H1 (cell line): ENCODE results near the gene TPP1. TPM values are rescaled to one million over a fixed set of nuclear protein-coding genes. Genes with fewer than 3 reads are reported as not detected.

Experiments used
- HDAC6 ChIP-seq: IDR thresholded peaks from one replicate; pipeline ENCODE4 v1.7.1; 2012; ENCODE audit warnings: low read depth, mild to moderate bottlenecking, inconsistent platforms, low read length, moderate library complexity
- JUND ChIP-seq: IDR thresholded peaks from 2 replicates; pipeline ENCODE4 v1.6.1; 2011; ENCODE audit warnings: mild to moderate bottlenecking, improper control_type of control experiment, low read length
- POLR2A ChIP-seq, 2 experiments: IDR thresholded peaks; 1 replicate in 1 of 2; 2 replicates in 1 of 2; pipeline ENCODE4 v1.6.1; 2011; ENCODE audit warnings: low read depth in 2 of 2, low read length in 2 of 2, mild to moderate bottlenecking in 2 of 2; ENCODE audit errors: control extremely low read depth in 1 of 2
- USF2 ChIP-seq: IDR thresholded peaks from 2 replicates; pipeline ENCODE4 v1.6.1; 2011; ENCODE audit warnings: low read length, improper control_type of control experiment
- polyA plus RNA-seq, 7 experiments: library from polyadenylated mRNA; depleted of rRNA in 3 of 7; stranded (reverse) in 5 of 7; unstranded in 2 of 7; fragments of >200 nt in 5 of 7; fragments of 200-250 nt in 2 of 7; gene quantifications; 1 replicate in 5 of 7; 2 replicates in 1 of 7; 4 replicates in 1 of 7; pipeline versions ENCODE4 v1.2.1 to v1.2.3, GENCODE V29; 2011 to 2013; ENCODE audit warnings: missing spikeins in 2 of 7, mixed read lengths in 2 of 7
- total RNA-seq: library from RNA; stranded (reverse); fragmentation: NEBNext Ultra II Directional; extraction: Animal tissue kit (Norgen Biotek cat#: 25700); gene quantifications from 2 replicates; pipeline ENCODE4 v1.2.1, GENCODE V29; 2021
- TF ChIP-seq, protein P1 (sequence below): fragments of 300-600 bp; sonication (generic); IDR thresholded peaks from 2 replicates; pipeline ENCODE4 v1.7.1; 2012; ENCODE audit warnings: low read length, moderate library complexity, mild to moderate bottlenecking, inconsistent platforms; ENCODE audit not compliant: insufficient replicate concordance
- TF ChIP-seq, protein P2 (sequence below), 3 experiments: IDR thresholded peaks; 1 replicate in 2 of 3; 2 replicates in 1 of 3; pipeline versions ENCODE4 v1.5.1 to v1.6.1; 2011; ENCODE audit warnings: low read length in 3 of 3, mild to moderate bottlenecking in 3 of 3, inconsistent platforms in 2 of 3, low read depth in 1 of 3, moderate library complexity in 1 of 3; ENCODE audit not compliant: insufficient read depth in 1 of 3; ENCODE audit errors: control extremely low read depth in 1 of 3

The TPP1 gene
- total and polyA plus RNA-seq, 2 of the 8 experiments (the other 6 are each of a cell fraction or from before 2014, with no cell fraction given), result 36.1 to 77.5 TPM

DNA sequence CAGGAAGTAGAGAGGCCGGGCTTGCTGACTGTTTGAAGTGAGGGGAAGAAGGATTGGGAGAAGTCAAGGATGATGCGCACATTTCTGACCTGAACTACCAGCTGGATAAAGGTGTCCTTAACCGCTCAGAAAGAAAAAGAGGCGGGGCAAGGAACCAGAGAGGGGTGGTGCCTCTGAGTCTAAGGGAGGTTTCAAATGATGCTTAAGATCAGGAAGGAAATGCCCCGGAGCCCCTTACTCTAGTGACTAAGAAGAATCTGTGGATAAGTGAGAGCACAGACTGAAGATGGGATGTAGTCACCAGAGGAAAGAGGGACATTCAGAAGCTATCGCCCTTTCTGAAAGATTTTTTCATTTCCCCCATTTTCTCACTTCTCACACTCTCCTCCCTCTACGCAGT, 23.7 kb upstream of the TPP1 start (continued):
- TF ChIP-seq, protein P1, sequence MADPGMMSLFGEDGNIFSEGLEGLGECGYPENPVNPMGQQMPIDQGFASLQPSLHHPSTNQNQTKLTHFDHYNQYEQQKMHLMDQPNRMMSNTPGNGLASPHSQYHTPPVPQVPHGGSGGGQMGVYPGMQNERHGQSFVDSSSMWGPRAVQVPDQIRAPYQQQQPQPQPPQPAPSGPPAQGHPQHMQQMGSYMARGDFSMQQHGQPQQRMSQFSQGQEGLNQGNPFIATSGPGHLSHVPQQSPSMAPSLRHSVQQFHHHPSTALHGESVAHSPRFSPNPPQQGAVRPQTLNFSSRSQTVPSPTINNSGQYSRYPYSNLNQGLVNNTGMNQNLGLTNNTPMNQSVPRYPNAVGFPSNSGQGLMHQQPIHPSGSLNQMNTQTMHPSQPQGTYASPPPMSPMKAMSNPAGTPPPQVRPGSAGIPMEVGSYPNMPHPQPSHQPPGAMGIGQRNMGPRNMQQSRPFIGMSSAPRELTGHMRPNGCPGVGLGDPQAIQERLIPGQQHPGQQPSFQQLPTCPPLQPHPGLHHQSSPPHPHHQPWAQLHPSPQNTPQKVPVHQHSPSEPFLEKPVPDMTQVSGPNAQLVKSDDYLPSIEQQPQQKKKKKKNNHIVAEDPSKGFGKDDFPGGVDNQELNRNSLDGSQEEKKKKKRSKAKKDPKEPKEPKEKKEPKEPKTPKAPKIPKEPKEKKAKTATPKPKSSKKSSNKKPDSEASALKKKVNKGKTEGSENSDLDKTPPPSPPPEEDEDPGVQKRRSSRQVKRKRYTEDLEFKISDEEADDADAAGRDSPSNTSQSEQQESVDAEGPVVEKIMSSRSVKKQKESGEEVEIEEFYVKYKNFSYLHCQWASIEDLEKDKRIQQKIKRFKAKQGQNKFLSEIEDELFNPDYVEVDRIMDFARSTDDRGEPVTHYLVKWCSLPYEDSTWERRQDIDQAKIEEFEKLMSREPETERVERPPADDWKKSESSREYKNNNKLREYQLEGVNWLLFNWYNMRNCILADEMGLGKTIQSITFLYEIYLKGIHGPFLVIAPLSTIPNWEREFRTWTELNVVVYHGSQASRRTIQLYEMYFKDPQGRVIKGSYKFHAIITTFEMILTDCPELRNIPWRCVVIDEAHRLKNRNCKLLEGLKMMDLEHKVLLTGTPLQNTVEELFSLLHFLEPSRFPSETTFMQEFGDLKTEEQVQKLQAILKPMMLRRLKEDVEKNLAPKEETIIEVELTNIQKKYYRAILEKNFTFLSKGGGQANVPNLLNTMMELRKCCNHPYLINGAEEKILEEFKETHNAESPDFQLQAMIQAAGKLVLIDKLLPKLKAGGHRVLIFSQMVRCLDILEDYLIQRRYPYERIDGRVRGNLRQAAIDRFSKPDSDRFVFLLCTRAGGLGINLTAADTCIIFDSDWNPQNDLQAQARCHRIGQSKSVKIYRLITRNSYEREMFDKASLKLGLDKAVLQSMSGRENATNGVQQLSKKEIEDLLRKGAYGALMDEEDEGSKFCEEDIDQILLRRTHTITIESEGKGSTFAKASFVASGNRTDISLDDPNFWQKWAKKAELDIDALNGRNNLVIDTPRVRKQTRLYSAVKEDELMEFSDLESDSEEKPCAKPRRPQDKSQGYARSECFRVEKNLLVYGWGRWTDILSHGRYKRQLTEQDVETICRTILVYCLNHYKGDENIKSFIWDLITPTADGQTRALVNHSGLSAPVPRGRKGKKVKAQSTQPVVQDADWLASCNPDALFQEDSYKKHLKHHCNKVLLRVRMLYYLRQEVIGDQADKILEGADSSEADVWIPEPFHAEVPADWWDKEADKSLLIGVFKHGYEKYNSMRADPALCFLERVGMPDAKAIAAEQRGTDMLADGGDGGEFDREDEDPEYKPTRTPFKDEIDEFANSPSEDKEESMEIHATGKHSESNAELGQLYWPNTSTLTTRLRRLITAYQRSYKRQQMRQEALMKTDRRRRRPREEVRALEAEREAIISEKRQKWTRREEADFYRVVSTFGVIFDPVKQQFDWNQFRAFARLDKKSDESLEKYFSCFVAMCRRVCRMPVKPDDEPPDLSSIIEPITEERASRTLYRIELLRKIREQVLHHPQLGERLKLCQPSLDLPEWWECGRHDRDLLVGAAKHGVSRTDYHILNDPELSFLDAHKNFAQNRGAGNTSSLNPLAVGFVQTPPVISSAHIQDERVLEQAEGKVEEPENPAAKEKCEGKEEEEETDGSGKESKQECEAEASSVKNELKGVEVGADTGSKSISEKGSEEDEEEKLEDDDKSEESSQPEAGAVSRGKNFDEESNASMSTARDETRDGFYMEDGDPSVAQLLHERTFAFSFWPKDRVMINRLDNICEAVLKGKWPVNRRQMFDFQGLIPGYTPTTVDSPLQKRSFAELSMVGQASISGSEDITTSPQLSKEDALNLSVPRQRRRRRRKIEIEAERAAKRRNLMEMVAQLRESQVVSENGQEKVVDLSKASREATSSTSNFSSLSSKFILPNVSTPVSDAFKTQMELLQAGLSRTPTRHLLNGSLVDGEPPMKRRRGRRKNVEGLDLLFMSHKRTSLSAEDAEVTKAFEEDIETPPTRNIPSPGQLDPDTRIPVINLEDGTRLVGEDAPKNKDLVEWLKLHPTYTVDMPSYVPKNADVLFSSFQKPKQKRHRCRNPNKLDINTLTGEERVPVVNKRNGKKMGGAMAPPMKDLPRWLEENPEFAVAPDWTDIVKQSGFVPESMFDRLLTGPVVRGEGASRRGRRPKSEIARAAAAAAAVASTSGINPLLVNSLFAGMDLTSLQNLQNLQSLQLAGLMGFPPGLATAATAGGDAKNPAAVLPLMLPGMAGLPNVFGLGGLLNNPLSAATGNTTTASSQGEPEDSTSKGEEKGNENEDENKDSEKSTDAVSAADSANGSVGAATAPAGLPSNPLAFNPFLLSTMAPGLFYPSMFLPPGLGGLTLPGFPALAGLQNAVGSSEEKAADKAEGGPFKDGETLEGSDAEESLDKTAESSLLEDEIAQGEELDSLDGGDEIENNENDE, result no peak
- TF ChIP-seq HDAC6, result no peak
- no peak for TF ChIP-seq JUND
- TF ChIP-seq, protein P2, sequence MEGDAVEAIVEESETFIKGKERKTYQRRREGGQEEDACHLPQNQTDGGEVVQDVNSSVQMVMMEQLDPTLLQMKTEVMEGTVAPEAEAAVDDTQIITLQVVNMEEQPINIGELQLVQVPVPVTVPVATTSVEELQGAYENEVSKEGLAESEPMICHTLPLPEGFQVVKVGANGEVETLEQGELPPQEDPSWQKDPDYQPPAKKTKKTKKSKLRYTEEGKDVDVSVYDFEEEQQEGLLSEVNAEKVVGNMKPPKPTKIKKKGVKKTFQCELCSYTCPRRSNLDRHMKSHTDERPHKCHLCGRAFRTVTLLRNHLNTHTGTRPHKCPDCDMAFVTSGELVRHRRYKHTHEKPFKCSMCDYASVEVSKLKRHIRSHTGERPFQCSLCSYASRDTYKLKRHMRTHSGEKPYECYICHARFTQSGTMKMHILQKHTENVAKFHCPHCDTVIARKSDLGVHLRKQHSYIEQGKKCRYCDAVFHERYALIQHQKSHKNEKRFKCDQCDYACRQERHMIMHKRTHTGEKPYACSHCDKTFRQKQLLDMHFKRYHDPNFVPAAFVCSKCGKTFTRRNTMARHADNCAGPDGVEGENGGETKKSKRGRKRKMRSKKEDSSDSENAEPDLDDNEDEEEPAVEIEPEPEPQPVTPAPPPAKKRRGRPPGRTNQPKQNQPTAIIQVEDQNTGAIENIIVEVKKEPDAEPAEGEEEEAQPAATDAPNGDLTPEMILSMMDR (IDR thresholded peaks at IDR 0.05; ENCODE audit: control extremely low read depth in 1 of 3, insufficient read depth in 1 of 3, low read depth in 1 of 3, low read length in 3 of 3), result no peak
- TF ChIP-seq POLR2A (IDR thresholded peaks at IDR 0.05; ENCODE audit: control extremely low read depth in 1 of 2, low read depth in 2 of 2, low read length in 2 of 2), result no peak
- no peak for TF ChIP-seq USF2
